GM21381 (cell line): ENCODE measurements around the gene AMIGO2.

Experiments
- ATAC-seq: cut with Tn5 transposase; IDR thresholded peaks from one replicate; pipeline ENCODE4 v1.9.1; 2021; ENCODE audit warnings: mild to moderate bottlenecking, moderate library complexity; ENCODE audit not compliant: unreplicated experiment

AMIGO2 gene

GRCh38 chr12:47099610-47100009, 19.9 kb upstream of the AMIGO2 start:
- ATAC-seq = no peak

GRCh38 chr12:47098099-47098498, 18.3 kb upstream of the AMIGO2 start:
- ATAC-seq = no peak

GRCh38 chr12:47097276-47097896, 17.6 kb upstream of the AMIGO2 start:
- no peak for ATAC-seq

GRCh38 chr12:47095446-47096236, 15.9 kb upstream of the AMIGO2 start:
- no peak for ATAC-seq

GRCh38 chr12:47094804-47095203, 15.0 kb upstream of the AMIGO2 start:
- ATAC-seq = no peak

GRCh38 chr12:47091009-47091408, 11.2 kb upstream of the AMIGO2 start:
- no peak for ATAC-seq

- ATAC-seq = no peak
Observed at GRCh38 chr12:47088021-47088944, 8.5 kb upstream of the AMIGO2 start.

- no peak for ATAC-seq
Observed at GRCh38 chr12:47087088-47087688, 7.4 kb upstream of the AMIGO2 start.

- ATAC-seq = no peak
Observed at GRCh38 chr12:47085815-47086252, 6.1 kb upstream of the AMIGO2 start.

- ATAC-seq = no peak
Observed at GRCh38 chr12:47084172-47084571, 4.4 kb upstream of the AMIGO2 start.

GRCh38 chr12:47082796-47083621, 3.2 kb upstream of the AMIGO2 start:
- no peak for ATAC-seq

GRCh38 chr12:47082283-47082682, 2.5 kb upstream of the AMIGO2 start:
- ATAC-seq = no peak

- no peak for ATAC-seq
Observed at GRCh38 chr12:47080725-47081502, 1.2 kb upstream of the AMIGO2 start.

GRCh38 chr12:47079981-47080724, 394 bp upstream of the AMIGO2 start:
- ATAC-seq = peak; percentile 5

- ATAC-seq = no peak
Observed at GRCh38 chr12:47078733-47079467, 859 bp downstream of the AMIGO2 start.

GRCh38 chr12:47078086-47078395, 1.7 kb downstream of the AMIGO2 start:
- no peak for ATAC-seq

- no peak for ATAC-seq
Observed at GRCh38 chr12:47077206-47078085, 2.3 kb downstream of the AMIGO2 start.
